Mucosa of descending colon (tissue), 3 donors: ENCODE results near the gene CFAP20DC. TPM values are rescaled to one million over a fixed set of nuclear protein-coding genes. Genes with fewer than 3 reads are reported as not detected.
"Not testable (repeated sequence)": the region's sequence is repeated elsewhere in the genome, so short reads cannot be mapped to it uniquely, and the experiment has no call there.

Experiments
- ATAC-seq: fragments of 200-7000 bp; cut with Tn5 transposase; one replicate; pipeline ENCODE4 v1.9.1; 2020; ENCODE audit warnings: mild to moderate bottlenecking, moderate library complexity
- DNase-seq, 3 donors: peaks; one replicate each; pipeline ENCODE4 v3.0.0-alpha.2; 2020
- H3K36me3 ChIP-seq: fragments of 200-600 bp; one replicate; pipeline ENCODE4 v1.8.0; 2021; ENCODE audit warnings: low read depth, mild to moderate bottlenecking
- H3K4me1 ChIP-seq: fragments of 200-600 bp; one replicate; pipeline ENCODE4 v1.8.0; 2021; ENCODE audit warnings: low read depth, mild to moderate bottlenecking
- H3K4me3 ChIP-seq: fragments of 200-600 bp; one replicate; pipeline ENCODE4 v1.8.0; 2021; ENCODE audit warnings: mild to moderate bottlenecking
- H3K9me3 ChIP-seq: fragments of 200-600 bp; one replicate; pipeline ENCODE4 v1.8.0; 2021; ENCODE audit warnings: mild to moderate bottlenecking
- CTCF ChIP-seq: fragments of 200-600 bp; IDR thresholded peaks from one replicate; pipeline ENCODE4 v1.8.0; 2022; ENCODE audit warnings: antibody characterized with exemption, mild to moderate bottlenecking
- intact Hi-C, 2 donors: fragments of 100-400 bp; cut with DNase I in 1 of 2; cut with micrococcal nuclease in 1 of 2; formaldehyde crosslinking; loops; one replicate each; pipeline versions ENCODE4 v1.11.0 to v1.11.1; 2022; cut with DNase I, micrococcal nuclease
- total RNA-seq, 3 donors: library from RNA; stranded (reverse); fragmentation: NEBNext Ultra II Directional in 2 of 3; extraction: Animal tissue kit (Norgen Biotek cat#: 25700) in 2 of 3; gene quantifications; one replicate each; pipeline versions ENCODE4 v1.2.1 to v1.2.4, GENCODE V29; 2021 to 2023
- donor health status: DM: no; HTN: no; CAD: no; lungs with moderate emphysema.
- donor health status: DM: no; HTN: no; CAD: no.
- donor health status: DM: no; HTN: yes; CAD: no.

Gene CFAP20DC
- total RNA-seq, 3 donors from 2014 or later = 0.49 to 1.0 (median 0.57) TPM

GRCh38 chr3:58723173-58723572 is 326.7 kb downstream of the CFAP20DC start:
- intact Hi-C loops = no loop called here
- Histone ChIP-seq H3K4me3 (no peak overlapping the region), H3K9me3 (no peaks in the 10 kb centered on the region), H3K4me1 (no peaks in the 10 kb centered on the region), H3K36me3 (no peaks in the 10 kb centered on the region)
- no peak for TF ChIP-seq CTCF
- no peak for DNase-seq
- ATAC-seq = no peak

GRCh38 chr3:58722561-58722960 is 327.3 kb downstream of the CFAP20DC start:
- H3K9me3 ChIP-seq = no peaks in the 10 kb centered on the region
- no peaks in the 10 kb centered on the region for H3K4me1 ChIP-seq
- intact Hi-C loops = no loop called here
- H3K4me3 ChIP-seq = no peak overlapping the region
- no peaks in the 10 kb centered on the region for H3K36me3 ChIP-seq
- DNase-seq = no peak
- no peak for TF ChIP-seq CTCF
- ATAC-seq = no peak

DNA sequence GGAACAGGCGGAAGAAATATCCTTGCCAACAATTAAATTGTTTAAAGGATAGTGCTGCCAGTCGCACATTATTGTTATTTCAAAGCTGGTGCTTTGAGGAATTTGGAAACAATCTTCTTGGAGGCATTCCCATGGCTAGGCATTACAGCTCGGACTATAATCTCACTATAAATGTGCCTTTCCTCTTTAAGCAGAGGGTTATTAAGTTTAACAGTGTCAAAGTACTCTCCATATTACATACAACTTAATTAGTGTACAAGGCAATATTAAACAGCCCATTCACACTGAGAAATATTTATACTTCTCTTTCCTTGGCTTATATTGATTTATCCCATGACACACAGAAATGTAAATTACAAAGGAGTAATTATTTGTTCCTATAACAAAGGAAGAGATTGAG is 329.3 kb downstream of the CFAP20DC start:
- no peak for DNase-seq
- peak; percentile 88 for ATAC-seq
- TF ChIP-seq CTCF = no peak
- H3K4me1 ChIP-seq = no peaks in the 10 kb centered on the region
- no peaks in the 10 kb centered on the region for H3K36me3 ChIP-seq
- intact Hi-C loops = no loop called here
- no peak overlapping the region for H3K4me3 ChIP-seq
- H3K9me3 ChIP-seq = no peaks in the 10 kb centered on the region

- H3K36me3 ChIP-seq = no peaks in the 10 kb centered on the region
- ATAC-seq (no peak), DNase-seq (no peak)
- intact Hi-C loops = no loop called here
- H3K9me3 ChIP-seq = no peaks in the 10 kb centered on the region
- TF ChIP-seq CTCF = no peak
- H3K4me3 ChIP-seq = no peak overlapping the region
- no peaks in the 10 kb centered on the region for H3K4me1 ChIP-seq
These were observed 330.1 kb downstream of the CFAP20DC start for GRCh38 chr3:58719684-58720083.

DNA sequence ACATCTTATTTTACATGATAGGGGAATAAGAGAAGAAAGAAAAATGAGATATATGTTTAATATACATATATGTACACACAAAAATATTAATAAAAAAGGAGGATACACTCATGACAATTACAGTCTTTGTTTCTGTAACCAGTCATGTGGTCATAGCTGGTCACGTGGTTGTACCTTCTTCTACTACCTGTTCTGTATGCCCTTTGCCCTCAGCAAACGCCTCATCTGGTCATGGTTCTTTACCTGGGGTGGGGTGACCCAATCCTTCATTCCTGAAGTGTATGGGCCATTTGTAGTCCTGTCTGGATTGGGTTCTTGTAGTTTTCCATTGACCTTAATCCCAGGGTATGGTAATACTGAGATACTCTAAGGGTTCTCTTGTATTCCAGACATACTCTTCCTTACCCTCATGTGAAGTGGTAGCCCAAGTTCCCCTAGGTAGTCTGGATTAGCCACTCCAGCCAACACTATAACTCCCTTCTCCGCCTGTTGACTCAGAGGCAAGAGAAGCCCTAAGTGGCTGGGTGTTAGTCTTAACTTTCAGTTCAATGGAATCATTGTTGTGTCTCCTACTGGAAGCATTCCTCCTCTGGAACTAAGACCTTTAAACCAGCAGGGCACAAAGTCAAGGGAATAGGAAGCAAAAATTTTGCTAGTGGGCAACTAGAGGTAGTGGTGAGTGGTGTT is 336.0 kb downstream of the CFAP20DC start:
- intact Hi-C loops = no loop called here
- H3K4me1 ChIP-seq = no peaks in the 10 kb centered on the region
- H3K4me3 ChIP-seq = no peak overlapping the region
- no peaks in the 10 kb centered on the region for H3K36me3 ChIP-seq
- H3K9me3 ChIP-seq = no peaks in the 10 kb centered on the region
- peak in 1 of 3 donors; percentile 29 for DNase-seq
- ATAC-seq = peak; percentile 87
- no peak for TF ChIP-seq CTCF

DNA sequence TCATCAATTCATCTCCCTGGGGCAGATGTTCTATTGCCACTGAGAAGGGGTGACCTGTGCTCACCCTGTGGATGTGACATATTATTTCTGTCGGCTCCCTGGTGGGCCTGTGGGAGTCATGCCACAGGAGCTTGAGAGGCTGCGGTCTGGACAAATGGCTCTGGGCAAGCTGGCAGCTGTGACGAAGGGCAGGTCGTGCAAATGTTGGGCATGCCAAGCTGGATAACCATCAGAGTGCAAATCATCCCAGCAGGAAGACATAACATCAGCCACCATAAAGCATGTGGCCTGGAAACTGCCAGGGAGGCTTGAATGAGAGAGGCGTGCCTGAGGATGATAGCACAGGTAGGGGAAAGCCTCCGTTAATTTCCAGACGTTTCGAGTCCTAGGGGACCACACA is 338.0 kb downstream of the CFAP20DC start:
- intact Hi-C loops = no loop called here
- TF ChIP-seq CTCF = no peak
- no peak for ATAC-seq

GRCh38 chr3:58708983-58709382 is 340.8 kb downstream of the CFAP20DC start:
- ATAC-seq, H3K9me3 ChIP-seq, DNase-seq, intact Hi-C loops, H3K36me3 ChIP-seq, H3K4me1 ChIP-seq, H3K4me3 ChIP-seq: not testable (repeated sequence)

More for the DNA sequence above, 338.0 kb downstream of the CFAP20DC start:
- Histone ChIP-seq H3K36me3 (no peaks in the 10 kb centered on the region), H3K9me3 (no peaks in the 10 kb centered on the region), H3K4me1 (no peaks in the 10 kb centered on the region), H3K4me3 (no peak overlapping the region)
- DNase-seq = no peak
